ENCODE results near the gene MRPL12. TPM values are rescaled to one million over a fixed set of nuclear protein-coding genes. Genes with fewer than 3 reads are reported as not detected.
A peak's percentile ranks its signal among the peaks of the same experiment; 100 is the strongest.

Gene MRPL12
- total and polyA plus RNA-seq, 2 of the 13 experiments (the other 11 are each of a cell fraction or from before 2014, with no cell fraction given), result 39.1 to 94.1 TPM

DNA sequence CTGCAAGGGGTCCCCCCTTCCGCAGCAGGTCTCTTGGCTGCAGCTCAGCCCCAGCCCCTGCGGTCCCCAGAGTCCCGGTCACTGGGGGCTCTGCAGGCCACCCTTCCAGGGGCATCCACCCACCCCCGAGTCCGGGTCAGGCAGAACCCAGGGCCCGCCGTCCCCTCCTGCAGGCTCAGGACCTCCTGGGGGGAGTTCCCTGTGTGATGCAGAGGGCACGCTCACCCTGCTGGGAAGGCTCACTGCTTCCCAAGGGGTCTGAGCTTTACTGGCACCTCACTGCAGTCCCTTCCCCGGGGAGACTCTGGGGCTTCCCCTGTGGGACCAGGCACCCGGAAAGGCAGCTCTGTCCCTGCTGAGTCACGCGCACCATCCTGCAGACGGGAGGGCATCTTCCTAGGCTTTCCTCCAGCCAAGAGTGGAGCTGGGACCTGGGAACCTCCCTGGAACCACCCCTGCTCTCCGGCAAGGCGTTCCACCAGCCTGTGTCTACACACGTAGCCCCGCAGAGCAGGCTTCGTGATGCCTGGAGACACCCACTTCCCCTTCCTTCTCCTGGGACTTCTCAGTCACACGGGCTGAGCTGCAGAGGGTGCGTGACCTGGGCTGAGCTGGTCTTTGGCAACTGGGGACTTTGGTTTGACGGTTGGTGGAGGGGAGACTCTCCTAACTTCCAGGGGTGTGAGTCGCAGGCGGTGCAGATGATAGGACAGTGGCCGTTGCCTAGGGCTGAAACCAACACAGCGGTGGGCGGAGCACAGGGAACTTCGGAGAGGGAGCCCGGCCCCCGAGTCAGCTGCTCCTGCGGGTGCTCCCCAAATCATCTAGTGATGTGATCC lies 32.3 kb downstream of the MRPL12 start (continued):
- TF ChIP-seq, protein P1, sequence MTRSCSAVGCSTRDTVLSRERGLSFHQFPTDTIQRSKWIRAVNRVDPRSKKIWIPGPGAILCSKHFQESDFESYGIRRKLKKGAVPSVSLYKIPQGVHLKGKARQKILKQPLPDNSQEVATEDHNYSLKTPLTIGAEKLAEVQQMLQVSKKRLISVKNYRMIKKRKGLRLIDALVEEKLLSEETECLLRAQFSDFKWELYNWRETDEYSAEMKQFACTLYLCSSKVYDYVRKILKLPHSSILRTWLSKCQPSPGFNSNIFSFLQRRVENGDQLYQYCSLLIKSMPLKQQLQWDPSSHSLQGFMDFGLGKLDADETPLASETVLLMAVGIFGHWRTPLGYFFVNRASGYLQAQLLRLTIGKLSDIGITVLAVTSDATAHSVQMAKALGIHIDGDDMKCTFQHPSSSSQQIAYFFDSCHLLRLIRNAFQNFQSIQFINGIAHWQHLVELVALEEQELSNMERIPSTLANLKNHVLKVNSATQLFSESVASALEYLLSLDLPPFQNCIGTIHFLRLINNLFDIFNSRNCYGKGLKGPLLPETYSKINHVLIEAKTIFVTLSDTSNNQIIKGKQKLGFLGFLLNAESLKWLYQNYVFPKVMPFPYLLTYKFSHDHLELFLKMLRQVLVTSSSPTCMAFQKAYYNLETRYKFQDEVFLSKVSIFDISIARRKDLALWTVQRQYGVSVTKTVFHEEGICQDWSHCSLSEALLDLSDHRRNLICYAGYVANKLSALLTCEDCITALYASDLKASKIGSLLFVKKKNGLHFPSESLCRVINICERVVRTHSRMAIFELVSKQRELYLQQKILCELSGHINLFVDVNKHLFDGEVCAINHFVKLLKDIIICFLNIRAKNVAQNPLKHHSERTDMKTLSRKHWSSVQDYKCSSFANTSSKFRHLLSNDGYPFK (CRISPR knock-in tag; IDR thresholded peaks at IDR 0.05; ENCODE audit: borderline replicate concordance), result no peak
- TF ChIP-seq THYN1 (CRISPR knock-in tag; IDR thresholded peaks at IDR 0.05; ENCODE audit: borderline replicate concordance, low read depth) (no peak), ZNF263 (CRISPR knock-in tag; IDR thresholded peaks at IDR 0.05) (peak; percentile 99), MIER2 (CRISPR knock-in tag; IDR thresholded peaks at IDR 0.05) (no peak), SIN3A (IDR thresholded peaks at IDR 0.05; ENCODE audit: borderline replicate concordance, low read depth, low read length) (no peak; the same call in 1 of the 2 replicates), ZNF777 (CRISPR knock-in tag; IDR thresholded peaks at IDR 0.05) (0 out of 2 replicates have a peak, but pooled peaks have one; percentile 33), ZMYM4 (CRISPR knock-in tag; IDR thresholded peaks at IDR 0.05) (no peak), MAFF (IDR thresholded peaks at IDR 0.05; ENCODE audit: low read depth, low read length) (no peak), HOXA5 (CRISPR knock-in tag; IDR thresholded peaks at IDR 0.05) (0 out of 2 replicates have a peak, but pooled peaks have one; percentile 8), ZNF713 (CRISPR knock-in tag; IDR thresholded peaks at IDR 0.05) (peak; percentile 34; the same call in 1 of the 2 replicates), ELF1 (CRISPR knock-in tag; IDR thresholded peaks at IDR 0.05) (peak; percentile 9; the same call in 1 of the 2 replicates), TOE1 (CRISPR knock-in tag; IDR thresholded peaks at IDR 0.05) (no peak), ZNF839 (CRISPR knock-in tag; IDR thresholded peaks at IDR 0.05; ENCODE audit: borderline replicate concordance) (no peak; the same call in 1 of the 2 replicates), HOXD1 (CRISPR knock-in tag; IDR thresholded peaks at IDR 0.05) (0 out of 2 replicates have a peak, but pooled peaks have one; percentile 52), ZNF230 (CRISPR knock-in tag; IDR thresholded peaks at IDR 0.05) (no peak), SIX4 (CRISPR knock-in tag; IDR thresholded peaks at IDR 0.05) (no peak)
- TF ChIP-seq, protein P2, sequence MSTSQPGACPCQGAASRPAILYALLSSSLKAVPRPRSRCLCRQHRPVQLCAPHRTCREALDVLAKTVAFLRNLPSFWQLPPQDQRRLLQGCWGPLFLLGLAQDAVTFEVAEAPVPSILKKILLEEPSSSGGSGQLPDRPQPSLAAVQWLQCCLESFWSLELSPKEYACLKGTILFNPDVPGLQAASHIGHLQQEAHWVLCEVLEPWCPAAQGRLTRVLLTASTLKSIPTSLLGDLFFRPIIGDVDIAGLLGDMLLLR (CRISPR knock-in tag; IDR thresholded peaks at IDR 0.05), result no peak
- TF ChIP-seq, protein P3, sequence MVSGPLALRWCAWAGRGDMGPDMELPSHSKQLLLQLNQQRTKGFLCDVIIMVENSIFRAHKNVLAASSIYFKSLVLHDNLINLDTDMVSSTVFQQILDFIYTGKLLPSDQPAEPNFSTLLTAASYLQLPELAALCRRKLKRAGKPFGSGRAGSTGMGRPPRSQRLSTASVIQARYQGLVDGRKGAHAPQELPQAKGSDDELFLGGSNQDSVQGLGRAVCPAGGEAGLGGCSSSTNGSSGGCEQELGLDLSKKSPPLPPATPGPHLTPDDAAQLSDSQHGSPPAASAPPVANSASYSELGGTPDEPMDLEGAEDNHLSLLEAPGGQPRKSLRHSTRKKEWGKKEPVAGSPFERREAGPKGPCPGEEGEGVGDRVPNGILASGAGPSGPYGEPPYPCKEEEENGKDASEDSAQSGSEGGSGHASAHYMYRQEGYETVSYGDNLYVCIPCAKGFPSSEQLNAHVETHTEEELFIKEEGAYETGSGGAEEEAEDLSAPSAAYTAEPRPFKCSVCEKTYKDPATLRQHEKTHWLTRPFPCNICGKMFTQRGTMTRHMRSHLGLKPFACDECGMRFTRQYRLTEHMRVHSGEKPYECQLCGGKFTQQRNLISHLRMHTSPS (CRISPR knock-in tag; IDR thresholded peaks at IDR 0.05; ENCODE audit: low read depth), result 0 out of 2 replicates have a peak, but pooled peaks have one; percentile 15
- TF ChIP-seq, protein P4, sequence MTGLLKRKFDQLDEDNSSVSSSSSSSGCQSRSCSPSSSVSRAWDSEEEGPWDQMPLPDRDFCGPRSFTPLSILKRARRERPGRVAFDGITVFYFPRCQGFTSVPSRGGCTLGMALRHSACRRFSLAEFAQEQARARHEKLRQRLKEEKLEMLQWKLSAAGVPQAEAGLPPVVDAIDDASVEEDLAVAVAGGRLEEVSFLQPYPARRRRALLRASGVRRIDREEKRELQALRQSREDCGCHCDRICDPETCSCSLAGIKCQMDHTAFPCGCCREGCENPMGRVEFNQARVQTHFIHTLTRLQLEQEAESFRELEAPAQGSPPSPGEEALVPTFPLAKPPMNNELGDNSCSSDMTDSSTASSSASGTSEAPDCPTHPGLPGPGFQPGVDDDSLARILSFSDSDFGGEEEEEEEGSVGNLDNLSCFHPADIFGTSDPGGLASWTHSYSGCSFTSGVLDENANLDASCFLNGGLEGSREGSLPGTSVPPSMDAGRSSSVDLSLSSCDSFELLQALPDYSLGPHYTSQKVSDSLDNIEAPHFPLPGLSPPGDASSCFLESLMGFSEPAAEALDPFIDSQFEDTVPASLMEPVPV (CRISPR knock-in tag; IDR thresholded peaks at IDR 0.05), result no peak; the same call in 1 of the 2 replicates
- TF ChIP-seq, protein P5, sequence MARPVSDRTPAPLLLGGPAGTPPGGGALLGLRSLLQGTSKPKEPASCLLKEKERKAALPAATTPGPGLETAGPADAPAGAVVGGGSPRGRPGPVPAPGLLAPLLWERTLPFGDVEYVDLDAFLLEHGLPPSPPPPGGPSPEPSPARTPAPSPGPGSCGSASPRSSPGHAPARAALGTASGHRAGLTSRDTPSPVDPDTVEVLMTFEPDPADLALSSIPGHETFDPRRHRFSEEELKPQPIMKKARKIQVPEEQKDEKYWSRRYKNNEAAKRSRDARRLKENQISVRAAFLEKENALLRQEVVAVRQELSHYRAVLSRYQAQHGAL (CRISPR knock-in tag; IDR thresholded peaks at IDR 0.05; ENCODE audit: not compliant biosample characterization), result no peak

Measured in HepG2 (cell line).